ENCODE data around the gene ADGRG1. TPM values are rescaled to one million over a fixed set of nuclear protein-coding genes. Genes with fewer than 3 reads are reported as not detected.

The ADGRG1 gene
- total RNA-seq, 3 donors from 2014 or later (not counting 1 experiment from before 2014, with no cell fraction given) = 830 to 949 (median 858) TPM

DNA sequence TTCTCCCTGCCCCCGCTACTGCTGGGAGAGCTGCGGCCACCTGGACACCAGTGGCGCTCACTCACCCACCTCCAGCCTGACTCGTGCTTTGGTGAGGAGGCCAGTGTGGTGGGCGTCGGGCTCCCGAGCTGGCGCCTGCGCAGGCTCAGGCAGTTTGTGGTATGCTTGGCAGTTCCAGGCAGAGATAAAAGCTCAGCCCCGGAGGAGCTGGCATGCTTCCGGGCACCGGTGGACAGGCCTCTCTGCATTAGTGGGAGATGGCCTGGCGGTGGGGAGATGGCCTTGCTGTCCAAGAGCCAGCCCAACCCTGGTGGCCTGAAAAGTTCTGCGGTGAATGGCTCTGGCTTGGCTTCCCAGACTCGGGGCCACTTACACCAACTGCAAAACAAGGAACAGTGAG, 4.1 kb downstream of the ADGRG1 start:
- no peak for DNase-seq
- H3K9me3 Mint-ChIP-seq = no peaks in the 10 kb centered on the region
- H3K27ac ChIP-seq (ENCODE audit: low read length) = no peak overlapping the region
- peaks cover 0 to 9% of the 10 kb centered on the region in 2 donors for H3K27me3 Mint-ChIP-seq (ENCODE audit: low read depth in 2 of 2)
- H3K4me3 ChIP-seq (ENCODE audit: low read length) = no peak overlapping the region
- 66% methylated on average over 15 of the region's 15 CpGs for WGBS (ENCODE audit: insufficient coverage)
- peaks cover 17 to 32% of the 10 kb centered on the region in 2 donors for H3K4me1 Mint-ChIP-seq
- no peaks in the 10 kb centered on the region for H3K36me3 Mint-ChIP-seq
- intact Hi-C loops (cut with micrococcal nuclease) = no loop called here
- H3K9me3 ChIP-seq (ENCODE audit: control insufficient read depth, insufficient read depth, low read length) = no peaks in the 10 kb centered on the region
- H3K4me3 Mint-ChIP-seq = no peak overlapping the region
- no peak for ATAC-seq
- no peaks in the 10 kb centered on the region for H3K36me3 ChIP-seq (ENCODE audit: control insufficient read depth, insufficient read depth, low read length)
- no peaks in the 10 kb centered on the region for H3K27me3 ChIP-seq (ENCODE audit: control insufficient read depth, insufficient read depth, low read length)
- TF ChIP-seq, protein P1, sequence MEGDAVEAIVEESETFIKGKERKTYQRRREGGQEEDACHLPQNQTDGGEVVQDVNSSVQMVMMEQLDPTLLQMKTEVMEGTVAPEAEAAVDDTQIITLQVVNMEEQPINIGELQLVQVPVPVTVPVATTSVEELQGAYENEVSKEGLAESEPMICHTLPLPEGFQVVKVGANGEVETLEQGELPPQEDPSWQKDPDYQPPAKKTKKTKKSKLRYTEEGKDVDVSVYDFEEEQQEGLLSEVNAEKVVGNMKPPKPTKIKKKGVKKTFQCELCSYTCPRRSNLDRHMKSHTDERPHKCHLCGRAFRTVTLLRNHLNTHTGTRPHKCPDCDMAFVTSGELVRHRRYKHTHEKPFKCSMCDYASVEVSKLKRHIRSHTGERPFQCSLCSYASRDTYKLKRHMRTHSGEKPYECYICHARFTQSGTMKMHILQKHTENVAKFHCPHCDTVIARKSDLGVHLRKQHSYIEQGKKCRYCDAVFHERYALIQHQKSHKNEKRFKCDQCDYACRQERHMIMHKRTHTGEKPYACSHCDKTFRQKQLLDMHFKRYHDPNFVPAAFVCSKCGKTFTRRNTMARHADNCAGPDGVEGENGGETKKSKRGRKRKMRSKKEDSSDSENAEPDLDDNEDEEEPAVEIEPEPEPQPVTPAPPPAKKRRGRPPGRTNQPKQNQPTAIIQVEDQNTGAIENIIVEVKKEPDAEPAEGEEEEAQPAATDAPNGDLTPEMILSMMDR (IDR thresholded peaks at IDR 0.05) = no peak
- no peak overlapping the region for H3K27ac Mint-ChIP-seq
- peaks cover 38% of the 10 kb centered on the region for H3K4me1 ChIP-seq (ENCODE audit: control insufficient read depth, insufficient read depth, low read length)

DNA sequence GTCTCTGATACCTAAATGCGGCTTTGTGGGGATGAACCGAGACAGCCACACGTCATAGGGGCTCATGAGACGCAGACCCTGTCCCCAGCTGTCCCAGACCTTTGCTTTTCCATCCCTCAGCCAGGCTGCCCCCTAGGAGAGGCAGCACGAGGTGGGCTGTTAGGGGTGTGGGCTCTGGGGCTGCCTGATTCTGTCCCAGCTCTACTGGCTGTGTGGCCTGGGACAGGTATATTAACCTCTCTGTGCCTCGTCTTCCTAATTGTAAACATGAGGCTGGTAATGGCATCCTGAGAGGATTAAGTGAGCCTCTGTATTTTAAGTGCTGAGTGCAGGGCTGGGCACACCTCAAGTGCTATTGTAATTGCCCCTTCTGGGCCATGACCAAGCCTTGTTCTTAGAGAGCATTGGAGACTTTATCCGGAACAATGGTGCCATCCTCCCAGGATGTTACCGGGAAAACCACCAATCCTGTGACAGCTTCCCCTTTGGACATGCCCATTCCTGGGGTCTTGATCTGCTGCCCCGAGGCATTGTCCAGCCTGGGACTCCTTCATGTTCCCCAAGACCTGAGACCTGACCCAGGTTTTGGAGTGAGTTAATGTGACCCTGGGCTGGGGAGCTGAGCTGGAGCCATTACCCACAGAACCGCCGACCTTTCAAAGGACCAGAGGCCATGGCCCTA, 5.1 kb downstream of the ADGRG1 start:
- Mint-ChIP-seq H3K27me3 (ENCODE audit: low read depth in 2 of 2) (peaks cover 0 to 8% of the 10 kb centered on the region in 2 donors), H3K27ac (no peak overlapping the region), H3K36me3 (no peaks in the 10 kb centered on the region), H3K4me3 (no peak overlapping the region), H3K4me1 (peaks cover 14 to 28% of the 10 kb centered on the region in 2 donors), H3K9me3 (no peaks in the 10 kb centered on the region)
- H3K4me3 ChIP-seq (ENCODE audit: low read length) = no peak overlapping the region
- no peak for ATAC-seq
- H3K27ac ChIP-seq (ENCODE audit: low read length) = no peak overlapping the region
- TF ChIP-seq, protein P1 (IDR thresholded peaks at IDR 0.05) = no peak
- peaks cover 32% of the 10 kb centered on the region for H3K4me1 ChIP-seq (ENCODE audit: control insufficient read depth, insufficient read depth, low read length)
- H3K36me3 ChIP-seq (ENCODE audit: control insufficient read depth, insufficient read depth, low read length) = no peaks in the 10 kb centered on the region
- WGBS (ENCODE audit: insufficient coverage) = 87% methylated on average over 11 of the region's 11 CpGs
- intact Hi-C loops (cut with micrococcal nuclease) = no loop called here
- DNase-seq = no peak
- no peaks in the 10 kb centered on the region for H3K9me3 ChIP-seq (ENCODE audit: control insufficient read depth, insufficient read depth, low read length)
- H3K27me3 ChIP-seq (ENCODE audit: control insufficient read depth, insufficient read depth, low read length) = no peaks in the 10 kb centered on the region

DNA sequence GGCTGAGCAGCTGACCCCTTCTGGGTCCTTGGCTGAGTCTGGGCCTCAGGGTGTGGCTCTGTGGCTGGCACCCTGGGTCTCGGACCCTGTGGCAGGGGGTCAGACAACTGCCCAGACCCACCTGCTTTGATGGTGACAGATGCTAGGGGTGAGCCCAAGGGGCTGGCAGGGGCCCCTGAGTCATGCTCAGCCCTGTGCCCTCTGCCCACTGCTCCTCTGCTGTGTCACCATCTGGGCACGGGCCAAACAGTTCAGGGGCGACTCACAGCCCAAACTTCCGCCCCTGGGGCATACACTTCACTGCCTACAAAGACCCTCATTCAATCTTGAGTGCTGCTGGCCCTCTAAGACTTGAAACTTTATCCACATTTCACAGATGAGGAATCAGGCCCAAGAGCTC, 5.7 kb downstream of the ADGRG1 start:
- peaks cover 8 to 22% of the 10 kb centered on the region in 2 donors for H3K4me1 Mint-ChIP-seq
- no peaks in the 10 kb centered on the region for H3K27me3 ChIP-seq (ENCODE audit: control insufficient read depth, insufficient read depth, low read length)
- TF ChIP-seq, protein P1 (IDR thresholded peaks at IDR 0.05) = no peak
- intact Hi-C loops (cut with micrococcal nuclease) = no loop called here
- H3K4me1 ChIP-seq (ENCODE audit: control insufficient read depth, insufficient read depth, low read length) = peaks cover 25% of the 10 kb centered on the region
- no peaks in the 10 kb centered on the region for H3K9me3 Mint-ChIP-seq
- no peak overlapping the region for H3K27ac Mint-ChIP-seq
- DNase-seq (no peak), ATAC-seq (no peak)
- no peaks in the 10 kb centered on the region for H3K36me3 Mint-ChIP-seq
- H3K4me3 Mint-ChIP-seq = no peak overlapping the region
- no peak overlapping the region for H3K4me3 ChIP-seq (ENCODE audit: low read length)
- no peaks in the 10 kb centered on the region for H3K9me3 ChIP-seq (ENCODE audit: control insufficient read depth, insufficient read depth, low read length)
- no peaks in the 10 kb centered on the region for H3K36me3 ChIP-seq (ENCODE audit: control insufficient read depth, insufficient read depth, low read length)
- 69% methylated on average over 4 of the region's 4 CpGs for WGBS (ENCODE audit: insufficient coverage)
- H3K27ac ChIP-seq (ENCODE audit: low read length) = no peak overlapping the region
- H3K27me3 Mint-ChIP-seq (ENCODE audit: low read depth in 2 of 2) = peaks cover 0 to 3% of the 10 kb centered on the region in 2 donors
